ENCODE results near the gene AIMP2.
"Not testable (repeated sequence)": the region's sequence is repeated elsewhere in the genome, so short reads cannot be mapped to it uniquely, and the experiment has no call there.

The AIMP2 gene

GRCh38 chr7:6008668-6009611 is at the start of gene AIMP2, which contains the start of gene PMS2:
AIMP2 (plus strand) TSS chr7:6009272; CDS start chr7:6009364, 92 bp downstream.
PMS2 (minus strand) TSS chr7:6009049; CDS start chr7:6009019, 30 bp downstream.
- TF ChIP-seq, protein P1, sequence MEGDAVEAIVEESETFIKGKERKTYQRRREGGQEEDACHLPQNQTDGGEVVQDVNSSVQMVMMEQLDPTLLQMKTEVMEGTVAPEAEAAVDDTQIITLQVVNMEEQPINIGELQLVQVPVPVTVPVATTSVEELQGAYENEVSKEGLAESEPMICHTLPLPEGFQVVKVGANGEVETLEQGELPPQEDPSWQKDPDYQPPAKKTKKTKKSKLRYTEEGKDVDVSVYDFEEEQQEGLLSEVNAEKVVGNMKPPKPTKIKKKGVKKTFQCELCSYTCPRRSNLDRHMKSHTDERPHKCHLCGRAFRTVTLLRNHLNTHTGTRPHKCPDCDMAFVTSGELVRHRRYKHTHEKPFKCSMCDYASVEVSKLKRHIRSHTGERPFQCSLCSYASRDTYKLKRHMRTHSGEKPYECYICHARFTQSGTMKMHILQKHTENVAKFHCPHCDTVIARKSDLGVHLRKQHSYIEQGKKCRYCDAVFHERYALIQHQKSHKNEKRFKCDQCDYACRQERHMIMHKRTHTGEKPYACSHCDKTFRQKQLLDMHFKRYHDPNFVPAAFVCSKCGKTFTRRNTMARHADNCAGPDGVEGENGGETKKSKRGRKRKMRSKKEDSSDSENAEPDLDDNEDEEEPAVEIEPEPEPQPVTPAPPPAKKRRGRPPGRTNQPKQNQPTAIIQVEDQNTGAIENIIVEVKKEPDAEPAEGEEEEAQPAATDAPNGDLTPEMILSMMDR (conservative IDR thresholded peaks at IDR 0.05; ENCODE audit: low read length), result peak; percentile 31
- TF ChIP-seq EZH2phosphoT487 (IDR thresholded peaks at IDR 0.05; ENCODE audit: borderline replicate concordance), result no peak
- Histone ChIP-seq H2AFZ (ENCODE audit: low read length) (peak within 1 kb of the TSS; percentile 91), H3K9me2 (replicated peaks; ENCODE audit: low read depth, low read length) (no peaks in the 10 kb centered on the region), H3K4me3 (ENCODE audit: low read length, poor library complexity, severe bottlenecking) (peak within 1 kb of the TSS; percentile 91), H4K20me1 (ENCODE audit: insufficient read depth, low read length, poor library complexity, severe bottlenecking) (no peaks in the 10 kb centered on the region), H3F3A (ENCODE audit: low read depth) (no peaks in the 10 kb centered on the region), H3K4me2 (ENCODE audit: low read depth, low read length, poor library complexity, severe bottlenecking) (peak within 1 kb of the TSS; percentile 91), H3K9ac (ENCODE audit: low read depth, low read length, poor library complexity, severe bottlenecking) (peak within 1 kb of the TSS; percentile 90), H3K36me3 (ENCODE audit: insufficient read depth, low read length) (no peaks in the 10 kb centered on the region), H3K27me3 (ENCODE audit: insufficient read depth, low read length, poor library complexity, severe bottlenecking) (no peaks in the 10 kb centered on the region), H3K79me2 (ENCODE audit: insufficient read depth, low read length) (peaks cover 52% of the 10 kb centered on the region), H3K4me1 (ENCODE audit: insufficient read depth, low read length, poor library complexity, severe bottlenecking) (peaks cover 15% of the 10 kb centered on the region), H3K9me3 (ENCODE audit: insufficient read depth, low read depth, low read length) (no peaks in the 10 kb centered on the region)

DNA sequence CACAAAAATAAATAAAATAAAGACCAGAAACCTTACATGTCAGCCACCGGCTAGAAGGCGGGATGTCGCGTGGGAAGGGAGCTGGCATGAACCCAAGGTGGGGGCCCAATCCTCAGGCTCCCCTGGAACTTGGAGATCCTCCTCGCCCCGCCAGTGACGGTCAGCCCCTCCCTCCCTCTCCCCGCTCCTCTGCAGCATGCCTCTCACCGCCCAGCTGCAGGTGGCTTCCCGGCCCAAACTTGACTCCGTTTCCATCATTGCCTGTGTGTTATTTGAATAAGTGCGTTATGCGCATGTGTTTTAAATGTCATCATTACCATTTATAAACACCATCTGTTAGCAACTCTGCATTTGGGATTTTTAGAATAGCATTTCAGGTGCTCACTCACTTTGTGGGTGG is 45.9 kb upstream of the AIMP2 start:
- H3K4me2 ChIP-seq (ENCODE audit: low read depth, low read length, poor library complexity, severe bottlenecking); H3K27me3 ChIP-seq (ENCODE audit: insufficient read depth, low read length, poor library complexity, severe bottlenecking); H3F3A ChIP-seq (ENCODE audit: low read depth); H3K9me3 ChIP-seq (ENCODE audit: insufficient read depth, low read depth, low read length); H3K36me3 ChIP-seq (ENCODE audit: insufficient read depth, low read length); H3K9ac ChIP-seq (ENCODE audit: low read depth, low read length, poor library complexity, severe bottlenecking); H3K9me2 ChIP-seq (replicated peaks; ENCODE audit: low read depth, low read length); H3K4me3 ChIP-seq (ENCODE audit: low read length, poor library complexity, severe bottlenecking); H3K79me2 ChIP-seq (ENCODE audit: insufficient read depth, low read length); H4K20me1 ChIP-seq (ENCODE audit: insufficient read depth, low read length, poor library complexity, severe bottlenecking); H2AFZ ChIP-seq (ENCODE audit: low read length); H3K4me1 ChIP-seq (ENCODE audit: insufficient read depth, low read length, poor library complexity, severe bottlenecking): not testable (repeated sequence)

DNA sequence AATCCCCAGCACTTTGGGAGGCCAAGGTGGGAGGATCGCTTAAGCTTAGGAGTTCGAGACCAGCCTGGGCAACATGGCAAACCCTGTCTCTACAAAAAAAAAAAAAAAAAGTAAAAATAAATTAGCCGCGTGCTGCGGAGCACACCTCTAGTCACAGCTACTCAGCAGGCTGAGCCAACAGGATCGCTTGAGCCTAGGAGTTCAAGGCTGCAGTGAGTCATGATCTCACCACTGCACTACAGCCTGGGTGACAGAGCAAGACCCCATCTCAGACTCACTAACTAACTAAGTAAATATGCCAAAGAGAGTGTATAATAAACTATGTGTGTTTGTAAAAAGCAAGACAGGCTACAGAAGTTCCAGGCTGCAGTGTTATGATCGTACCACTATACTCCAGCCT is 45.3 kb upstream of the AIMP2 start:
- not testable (repeated sequence) for H3K9me2 ChIP-seq (replicated peaks; ENCODE audit: low read depth, low read length); H3K27me3 ChIP-seq (ENCODE audit: insufficient read depth, low read length, poor library complexity, severe bottlenecking); H3K9ac ChIP-seq (ENCODE audit: low read depth, low read length, poor library complexity, severe bottlenecking); H3K9me3 ChIP-seq (ENCODE audit: insufficient read depth, low read depth, low read length); H3K4me3 ChIP-seq (ENCODE audit: low read length, poor library complexity, severe bottlenecking); H3K4me2 ChIP-seq (ENCODE audit: low read depth, low read length, poor library complexity, severe bottlenecking); H3K4me1 ChIP-seq (ENCODE audit: insufficient read depth, low read length, poor library complexity, severe bottlenecking); H3F3A ChIP-seq (ENCODE audit: low read depth); H2AFZ ChIP-seq (ENCODE audit: low read length); H4K20me1 ChIP-seq (ENCODE audit: insufficient read depth, low read length, poor library complexity, severe bottlenecking); H3K36me3 ChIP-seq (ENCODE audit: insufficient read depth, low read length); H3K79me2 ChIP-seq (ENCODE audit: insufficient read depth, low read length)

DNA sequence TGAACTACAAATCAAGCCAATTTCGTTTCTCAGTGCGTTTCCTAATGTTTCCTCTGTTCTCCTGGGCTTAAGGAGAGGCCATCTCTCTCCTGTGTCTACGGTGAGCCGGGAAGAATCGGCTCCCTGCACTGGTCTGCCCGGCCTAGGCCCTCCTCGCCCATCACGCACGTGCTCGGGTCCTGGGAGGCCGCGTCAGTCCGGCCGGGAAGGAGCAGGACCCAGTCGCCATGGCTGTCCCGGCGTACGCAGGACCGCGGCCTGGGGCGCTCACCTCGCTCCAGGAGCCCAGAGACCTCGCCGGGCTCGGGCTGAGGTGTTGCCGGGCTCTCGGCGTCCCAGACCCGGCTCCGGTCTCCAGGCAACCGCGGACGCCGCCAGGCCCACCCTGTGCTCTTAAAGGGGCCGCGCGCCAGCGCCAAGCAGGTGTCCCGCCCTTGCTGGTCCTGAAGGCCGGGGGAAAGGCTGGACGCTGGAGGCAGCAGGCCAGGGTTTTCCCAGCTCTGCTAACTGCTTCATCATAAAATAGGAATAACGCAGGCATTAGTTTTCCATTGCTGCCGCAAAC is 38.6 kb upstream of the AIMP2 start, which contains the start of gene RSPH10B:
Gene RSPH10B, minus strand, starts transcription at position 343 of the 565 bp plus-strand sequence. CDS start 3,573 bp downstream, outside the sequence.
- not testable (repeated sequence) for H3K9ac ChIP-seq (ENCODE audit: low read depth, low read length, poor library complexity, severe bottlenecking); H3K79me2 ChIP-seq (ENCODE audit: insufficient read depth, low read length); H3K36me3 ChIP-seq (ENCODE audit: insufficient read depth, low read length); H3K4me3 ChIP-seq (ENCODE audit: low read length, poor library complexity, severe bottlenecking); H3K9me3 ChIP-seq (ENCODE audit: insufficient read depth, low read depth, low read length); H3K9me2 ChIP-seq (replicated peaks; ENCODE audit: low read depth, low read length); H3K4me1 ChIP-seq (ENCODE audit: insufficient read depth, low read length, poor library complexity, severe bottlenecking); H2AFZ ChIP-seq (ENCODE audit: low read length); H3K4me2 ChIP-seq (ENCODE audit: low read depth, low read length, poor library complexity, severe bottlenecking); H3F3A ChIP-seq (ENCODE audit: low read depth); H3K27me3 ChIP-seq (ENCODE audit: insufficient read depth, low read length, poor library complexity, severe bottlenecking); H4K20me1 ChIP-seq (ENCODE audit: insufficient read depth, low read length, poor library complexity, severe bottlenecking)

- not testable (repeated sequence) for H3K79me2 ChIP-seq (ENCODE audit: insufficient read depth, low read length); H3K9ac ChIP-seq (ENCODE audit: low read depth, low read length, poor library complexity, severe bottlenecking); H3K4me2 ChIP-seq (ENCODE audit: low read depth, low read length, poor library complexity, severe bottlenecking); H3K9me2 ChIP-seq (replicated peaks; ENCODE audit: low read depth, low read length); H3K36me3 ChIP-seq (ENCODE audit: insufficient read depth, low read length); H3K9me3 ChIP-seq (ENCODE audit: insufficient read depth, low read depth, low read length); H3F3A ChIP-seq (ENCODE audit: low read depth); H3K4me1 ChIP-seq (ENCODE audit: insufficient read depth, low read length, poor library complexity, severe bottlenecking); H4K20me1 ChIP-seq (ENCODE audit: insufficient read depth, low read length, poor library complexity, severe bottlenecking); H3K27me3 ChIP-seq (ENCODE audit: insufficient read depth, low read length, poor library complexity, severe bottlenecking); H3K4me3 ChIP-seq (ENCODE audit: low read length, poor library complexity, severe bottlenecking); H2AFZ ChIP-seq (ENCODE audit: low read length)
Measured at GRCh38 chr7:5973580-5973979, 35.5 kb upstream of the AIMP2 start.

DNA sequence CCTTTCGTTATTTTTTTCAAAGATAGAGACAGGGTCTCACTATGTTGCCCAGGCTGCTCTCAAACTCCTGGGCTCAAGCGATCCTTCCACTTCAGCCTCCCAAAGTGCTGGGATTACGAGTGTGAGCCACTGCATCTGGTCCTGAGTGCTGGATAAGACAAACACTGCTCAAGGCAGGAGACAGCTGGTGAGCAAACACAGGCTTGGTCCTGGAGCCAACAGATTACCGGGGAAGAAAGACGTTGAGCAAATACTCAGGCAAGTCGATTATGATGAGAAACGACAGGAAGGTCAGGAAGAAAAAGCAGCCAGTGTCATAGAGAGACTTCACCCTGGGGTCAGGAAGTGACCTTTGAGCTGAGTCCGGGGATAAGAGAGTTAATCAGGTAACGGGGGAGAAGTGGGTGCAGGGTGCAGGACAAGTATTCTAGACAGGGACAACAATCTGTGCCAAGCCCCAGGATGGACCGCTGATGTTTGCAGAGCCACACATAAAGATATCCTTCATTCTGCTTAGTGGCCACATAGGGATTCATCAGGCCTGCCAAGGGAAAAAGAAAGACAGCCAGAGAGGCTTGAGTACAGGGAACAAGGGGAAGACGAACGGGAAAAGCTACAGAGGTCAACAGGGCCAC is 29.3 kb upstream of the AIMP2 start:
- H3K4me2 ChIP-seq (ENCODE audit: low read depth, low read length, poor library complexity, severe bottlenecking); H3K4me1 ChIP-seq (ENCODE audit: insufficient read depth, low read length, poor library complexity, severe bottlenecking); H3F3A ChIP-seq (ENCODE audit: low read depth); H3K9me2 ChIP-seq (replicated peaks; ENCODE audit: low read depth, low read length); H3K27me3 ChIP-seq (ENCODE audit: insufficient read depth, low read length, poor library complexity, severe bottlenecking); H4K20me1 ChIP-seq (ENCODE audit: insufficient read depth, low read length, poor library complexity, severe bottlenecking); H3K36me3 ChIP-seq (ENCODE audit: insufficient read depth, low read length); H3K4me3 ChIP-seq (ENCODE audit: low read length, poor library complexity, severe bottlenecking); H3K9me3 ChIP-seq (ENCODE audit: insufficient read depth, low read depth, low read length); H3K79me2 ChIP-seq (ENCODE audit: insufficient read depth, low read length); H3K9ac ChIP-seq (ENCODE audit: low read depth, low read length, poor library complexity, severe bottlenecking); H2AFZ ChIP-seq (ENCODE audit: low read length): not testable (repeated sequence)

Data from Loucy (cell line).